B cell (primary cell): ENCODE measurements around the gene CBX2. TPM values are rescaled to one million over a fixed set of nuclear protein-coding genes. Genes with fewer than 3 reads are reported as not detected.

Experiments used
- ATAC-seq: fragments of 200-7000 bp; cut with Tn5 transposase; one replicate; pipeline ENCODE4 v1.10.0; 2021; ENCODE audit warnings: low read depth, mild to moderate bottlenecking, moderate number of reproducible peaks, moderate library complexity
- CTCF ChIA-PET: fragments of 350-600 bp; sonication (Branson Sonifier 250); formaldehyde crosslinking; loops from one replicate; lab custom pipeline; 2021; ENCODE audit warnings: antibody characterized with exemption, inconsistent platforms; lab: Charles Lee
- POLR2A ChIA-PET: fragments of 350-600 bp; sonication (Branson Sonifier 250); formaldehyde crosslinking; loops from one replicate; lab custom pipeline; 2021; ENCODE audit warnings: antibody characterized with exemption; lab: Charles Lee
- DNase-seq: peaks from one replicate; pipeline ENCODE4 v3.0.0; 2013
- H2AFZ ChIP-seq: 2 replicates; pipeline ENCODE4 v1.6.1; 2012; ENCODE audit warnings: mild to moderate bottlenecking, low read depth, low read length; ENCODE audit not compliant: insufficient read depth, poor library complexity, severe bottlenecking
- H3K27ac ChIP-seq, 2 donors: 1 replicate in 1 of 2; 2 replicates in 1 of 2; pipeline ENCODE4 v1.5.1; 2012 to 2013; ENCODE audit warnings: low read length in 2 of 2, mild to moderate bottlenecking in 2 of 2, moderate library complexity in 1 of 2
- H3K27me3 ChIP-seq, 4 experiments: fragments of 200-600 bp in 1 of 4; sonication (generic) in 1 of 4; replicated peaks in 1 of 4; 1 replicate in 2 of 4; 2 replicates in 2 of 4; pipeline versions ENCODE4 v1.6.1 to v1.7.0; 2013 to 2016; ENCODE audit warnings: low read length in 3 of 4, mild to moderate bottlenecking in 2 of 4, mixed read lengths in 1 of 4, moderate library complexity in 1 of 4; ENCODE audit not compliant: insufficient read depth in 4 of 4, control insufficient read depth in 3 of 4; ENCODE audit errors: control extremely low read depth in 1 of 4
- H3K36me3 ChIP-seq, 2 experiments: replicated peaks in 1 of 2; 1 replicate in 1 of 2; 2 replicates in 1 of 2; pipeline versions ENCODE4 v1.6.1 to v1.7.1; 2013; ENCODE audit warnings: low read length in 1 of 2; ENCODE audit not compliant: insufficient read depth in 2 of 2, control insufficient read depth in 1 of 2; ENCODE audit errors: control extremely low read depth in 1 of 2, extremely low read depth in 1 of 2
- H3K4me1 ChIP-seq, 2 donors: fragments of 200-600 bp in 1 of 2; sonication (generic) in 1 of 2; 1 replicate in 1 of 2; 2 replicates in 1 of 2; pipeline versions ENCODE4 v1.5.1 to v1.6.1; 2013 to 2017; ENCODE audit warnings: low read length in 2 of 2; ENCODE audit not compliant: control insufficient read depth in 2 of 2, insufficient read depth in 2 of 2
- H3K4me2 ChIP-seq: replicated peaks from 2 replicates; pipeline ENCODE3; 2012; ENCODE audit warnings: mild to moderate bottlenecking, low read depth, low read length; ENCODE audit not compliant: poor library complexity, severe bottlenecking
- H3K4me3 ChIP-seq, 5 experiments: fragments of 200-600 bp in 1 of 5; sonication (generic) in 1 of 5; 1 replicate in 3 of 5; 2 replicates in 2 of 5; pipeline versions ENCODE4 v1.5.1 to v1.7.0; 2011 to 2016; ENCODE audit warnings: low read length in 4 of 5, mild to moderate bottlenecking in 4 of 5, low read depth in 2 of 5, control low read depth in 1 of 5, moderate library complexity in 1 of 5; ENCODE audit not compliant: insufficient read depth in 1 of 5; ENCODE audit errors: control extremely low read depth in 1 of 5, extremely low read depth in 1 of 5
- H3K79me2 ChIP-seq: fragments of 200-600 bp; sonication (generic); one replicate; pipeline ENCODE4 v1.6.0; 2016; ENCODE audit warnings: low read length; ENCODE audit not compliant: control insufficient read depth, insufficient read depth
- H3K9ac ChIP-seq: fragments of 200-600 bp; sonication (generic); 2 replicates; pipeline ENCODE4 v1.6.1; 2017; ENCODE audit warnings: mild to moderate bottlenecking, low read length, moderate library complexity
- H3K9me3 ChIP-seq, 3 donors: one replicate each; pipeline versions ENCODE4 v1.6.1 to v1.7.1; 2013; ENCODE audit warnings: low read length in 2 of 3; ENCODE audit not compliant: control insufficient read depth in 2 of 3, insufficient read depth in 1 of 3; ENCODE audit errors: control extremely low read depth in 1 of 3
- H4K20me1 ChIP-seq: 2 replicates; pipeline ENCODE4 v1.6.0; 2012; ENCODE audit warnings: mild to moderate bottlenecking, low read length; ENCODE audit not compliant: insufficient read depth, control insufficient read depth, poor library complexity, severe bottlenecking
- H3K27ac Mint-ChIP-seq: one replicate; pipeline ENCODE4 v1.8.0; 2021; ENCODE audit warnings: mixed read lengths
- H3K27me3 Mint-ChIP-seq: one replicate; pipeline ENCODE4 v1.8.0; 2021; ENCODE audit warnings: mixed read lengths
- H3K4me1 Mint-ChIP-seq: one replicate; pipeline ENCODE4 v1.8.0; 2021; ENCODE audit warnings: mixed read lengths
- H3K4me3 Mint-ChIP-seq: one replicate; pipeline ENCODE4 v1.8.0; 2021; ENCODE audit warnings: mixed read lengths
- H3K9me3 Mint-ChIP-seq: one replicate; pipeline ENCODE4 v1.8.0; 2022; ENCODE audit warnings: mixed read lengths; ENCODE audit not compliant: insufficient read depth
- CTCF ChIP-seq: fragments of 200-600 bp; IDR thresholded peaks from one replicate; pipeline ENCODE4 v1.8.0; 2022; ENCODE audit warnings: antibody characterized with exemption, mild to moderate bottlenecking
- EZH2 ChIP-seq: IDR thresholded peaks from 2 replicates; pipeline ENCODE4 v1.6.1; 2012; ENCODE audit warnings: borderline replicate concordance, low read depth, mild to moderate bottlenecking, moderate library complexity, low read length; ENCODE audit not compliant: insufficient read depth, poor library complexity, severe bottlenecking
- WGBS: methylation state at CpG from one replicate; pipeline ENCODE4 v1.1.5; 2013; ENCODE audit warnings: missing lambda C conversion rate; ENCODE audit not compliant: insufficient coverage; 5-methylcytosine and 5-hydroxymethylcytosine counted together
- intact Hi-C: fragments of 100-400 bp; cut with micrococcal nuclease; formaldehyde crosslinking; loops from one replicate; pipeline ENCODE4 v1.10.0; 2022
- polyA plus RNA-seq: library from polyadenylated mRNA; depleted of rRNA; stranded (reverse); fragments of >200 nt; gene quantifications from 2 replicates; pipeline ENCODE4 v1.2.3, GENCODE V29; 2012
- total RNA-seq, 2 donors: library from RNA; stranded (reverse); fragments of 120-200 nt in 1 of 2; gene quantifications; 1 replicate in 1 of 2; 2 replicates in 1 of 2; pipeline versions ENCODE4 v1.2.3 to v1.2.4, GENCODE V29; 2013 to 2022

CBX2 gene
- total and polyA plus RNA-seq, 2 donors (not counting 1 experiment from before 2014, with no cell fraction given), result 0.10 to 0.47 TPM

GRCh38 chr17:79803421-79803996 is 25.6 kb downstream of the CBX2 start:
- Mint-ChIP-seq H3K27ac (peak overlapping the region; percentile 74), H3K4me3 (peak overlapping the region; percentile 19), H3K9me3 (peaks cover 3% of the 10 kb centered on the region), H3K27me3 (peaks cover 63% of the 10 kb centered on the region), H3K4me1 (peaks cover 36% of the 10 kb centered on the region)
- H3K4me1 ChIP-seq, result peaks cover 56 to 92% of the 10 kb centered on the region in 2 donors
- peak; percentile 47 for DNase-seq
- peaks cover 53% of the 10 kb centered on the region for H4K20me1 ChIP-seq
- peaks cover 0 to 98% (median 84%) of the 10 kb centered on the region in 4 experiments for H3K27me3 ChIP-seq
- no peak overlapping the region for H3K27ac ChIP-seq
- intact Hi-C loops, result no loop called here
- peaks cover 0 to 99% (median 33%) of the 10 kb centered on the region in 3 donors for H3K9me3 ChIP-seq
- H3K4me2 ChIP-seq, result peak overlapping the region; percentile 80
- peak overlapping the region in 1 of 5 experiments; percentile 31 for H3K4me3 ChIP-seq
- ATAC-seq, result no peak
- ChIA-PET POLR2A (interaction anchor here (1.2 kb wide), 2 partner anchors 8 to 35 kb away, joined by 4 to 5 read pairs; partner anchors contain the start of gene CBX4), CTCF (interaction anchor here (0.5 to 3.2 kb wide), 5 partner anchors 9 to 195 kb away, joined by 3 to 13 read pairs (median 4); partner anchors contain the start of gene CBX4)
- TF ChIP-seq EZH2, result no peak
- TF ChIP-seq CTCF, result no peak
- no peaks in the 10 kb centered on the region for H3K79me2 ChIP-seq
- no peaks in the 10 kb centered on the region for H3K36me3 ChIP-seq
- 6% methylated on average over 28 of the region's 31 CpGs for WGBS
- peak overlapping the region; percentile 36 for H2AFZ ChIP-seq
- H3K9ac ChIP-seq, result peak overlapping the region; percentile 23
